ENCODE results near the gene JAG2.

The JAG2 gene

GRCh38 chr14:105138551-105139111 is 29.9 kb downstream of the JAG2 start:
- DNase-seq (ENCODE audit: low read depth), result no peak

GRCh38 chr14:105138021-105138541 is 30.5 kb downstream of the JAG2 start:
- DNase-seq (ENCODE audit: low read depth), result no peak

- no peak for DNase-seq (ENCODE audit: low read depth)
These were observed 31.0 kb downstream of the JAG2 start for GRCh38 chr14:105137481-105138020.

- DNase-seq (ENCODE audit: low read depth), result no peak
These were observed 31.9 kb downstream of the JAG2 start for GRCh38 chr14:105136401-105137322.

GRCh38 chr14:105135700-105136395 is 32.7 kb downstream of the JAG2 start:
- no peak for DNase-seq (ENCODE audit: low read depth)

- no peak for DNase-seq (ENCODE audit: low read depth)
These were observed 35.5 kb downstream of the JAG2 start for GRCh38 chr14:105132921-105133654.

GRCh38 chr14:105131241-105131640 is 37.3 kb downstream of the JAG2 start:
- no peak for DNase-seq (ENCODE audit: low read depth)

GRCh38 chr14:105128059-105128458 is 40.5 kb downstream of the JAG2 start:
- no peak for DNase-seq (ENCODE audit: low read depth)

GRCh38 chr14:105126981-105127329 is 41.6 kb downstream of the JAG2 start:
- DNase-seq (ENCODE audit: low read depth), result no peak

- no peak for DNase-seq (ENCODE audit: low read depth)
These were observed 42.2 kb downstream of the JAG2 start for GRCh38 chr14:105126126-105126980.

GRCh38 chr14:105124823-105125222 is 43.8 kb downstream of the JAG2 start:
- DNase-seq (ENCODE audit: low read depth), result no peak

GRCh38 chr14:105123981-105124765 is 44.4 kb downstream of the JAG2 start:
- DNase-seq (ENCODE audit: low read depth), result no peak

GRCh38 chr14:105123064-105123665 is 45.4 kb downstream of the JAG2 start:
- DNase-seq (ENCODE audit: low read depth), result no peak

- no peak for DNase-seq (ENCODE audit: low read depth)
These were observed 48.5 kb downstream of the JAG2 start for GRCh38 chr14:105120056-105120455.

GRCh38 chr14:105119408-105120025 is 49.1 kb downstream of the JAG2 start:
- DNase-seq (ENCODE audit: low read depth), result no peak

- DNase-seq (ENCODE audit: low read depth), result no peak
These were observed 49.7 kb downstream of the JAG2 start for GRCh38 chr14:105118646-105119407.

GRCh38 chr14:105117710-105118385 is 50.7 kb downstream of the JAG2 start:
- no peak for DNase-seq (ENCODE audit: low read depth)

GRCh38 chr14:105117257-105117646 is 51.3 kb downstream of the JAG2 start:
- DNase-seq (ENCODE audit: low read depth), result no peak
